Keratinocyte (primary cell): Measurements from ENCODE around the gene FIGN. TPM values are rescaled to one million over a fixed set of nuclear protein-coding genes. Genes with fewer than 3 reads are reported as not detected.

ENCODE experiments used
- DNase-seq: peaks from one replicate; pipeline ENCODE4 v3.0.0-alpha.2; 2011; ENCODE audit warnings: low read depth, missing footprints, low spot score
- FAIRE-seq: peaks from 2 replicates; lab custom pipeline; 2011; peaks lifted over from hg19 to GRCh38; lab: Jason Lieb, UNC
- H2AFZ ChIP-seq: 2 replicates; pipeline ENCODE4 v1.6.0; 2012; ENCODE audit warnings: low read length, control low read depth, inconsistent platforms; ENCODE audit not compliant: control insufficient read depth
- H3K27ac ChIP-seq: 2 replicates; pipeline ENCODE4 v1.5.1; 2011; ENCODE audit warnings: low read length; ENCODE audit not compliant: control insufficient read depth, insufficient read depth
- H3K27me3 ChIP-seq: 3 replicates; pipeline ENCODE4 v1.6.0; 2011; ENCODE audit warnings: low read length; ENCODE audit not compliant: control insufficient read depth, insufficient read depth; ENCODE audit errors: extremely low read depth
- H3K36me3 ChIP-seq, 2 experiments: 2 replicates in 1 of 2; 3 replicates in 1 of 2; pipeline ENCODE4 v1.5.1; 2011; ENCODE audit warnings: low read length in 2 of 2, mild to moderate bottlenecking in 1 of 2; ENCODE audit not compliant: control insufficient read depth in 2 of 2, insufficient read depth in 2 of 2; ENCODE audit errors: extremely low read depth in 1 of 2
- H3K4me1 ChIP-seq: 3 replicates; pipeline ENCODE4 v1.5.1; 2011; ENCODE audit warnings: low read length; ENCODE audit not compliant: control insufficient read depth, insufficient read depth; ENCODE audit errors: extremely low read depth
- H3K4me2 ChIP-seq: 3 replicates; pipeline ENCODE4 v1.6.0; 2011; ENCODE audit warnings: low read depth, low read length; ENCODE audit not compliant: control insufficient read depth, insufficient read depth; ENCODE audit errors: extremely low read depth
- H3K4me3 ChIP-seq, 3 experiments: fragments of 200-600 bp in 1 of 3; sonication (generic) in 1 of 3; 2 replicates in 2 of 3; 3 replicates in 1 of 3; pipeline ENCODE4 v1.5.1; 2011 to 2016; ENCODE audit warnings: low read length in 3 of 3, mild to moderate bottlenecking in 3 of 3, control low read depth in 2 of 3, inconsistent platforms in 1 of 3, low read depth in 1 of 3, mixed read lengths in 1 of 3, mixed run types in 1 of 3, moderate library complexity in 1 of 3; ENCODE audit not compliant: control insufficient read depth in 2 of 3, insufficient read depth in 2 of 3; ENCODE audit errors: extremely low read depth in 1 of 3
- H3K79me2 ChIP-seq: 2 replicates; pipeline ENCODE4 v1.6.0; 2012; ENCODE audit warnings: low read length; ENCODE audit not compliant: control insufficient read depth, insufficient read depth
- H3K9ac ChIP-seq: 3 replicates; pipeline ENCODE4 v1.6.0; 2011; ENCODE audit warnings: low read length; ENCODE audit not compliant: control insufficient read depth, insufficient read depth; ENCODE audit errors: extremely low read depth
- H3K9me1 ChIP-seq: 3 replicates; pipeline ENCODE4 v1.6.0; 2011; ENCODE audit warnings: low read length; ENCODE audit not compliant: control insufficient read depth, insufficient read depth; ENCODE audit errors: extremely low read depth
- H3K9me3 ChIP-seq: 2 replicates; pipeline ENCODE4 v1.5.1; 2012; ENCODE audit warnings: low read depth, low read length; ENCODE audit not compliant: control insufficient read depth
- H4K20me1 ChIP-seq: 3 replicates; pipeline ENCODE4 v1.6.0; 2011; ENCODE audit warnings: low read length; ENCODE audit not compliant: control insufficient read depth, insufficient read depth; ENCODE audit errors: extremely low read depth
- EZH2 ChIP-seq: IDR thresholded peaks from one replicate; pipeline ENCODE4 v1.6.1; 2012; ENCODE audit warnings: inconsistent platforms, mild to moderate bottlenecking, low read length, moderate library complexity
- dilution Hi-C: fragments of 300-500 bp; cut with MboI; formaldehyde crosslinking; loops from one replicate; pipeline ENCODE4 v1.7.0; 2020; ENCODE audit warnings: low sequenced_read_pairs; ENCODE audit not compliant: extremely low pct_ligation_motif_present
- polyA plus RNA-seq, 5 experiments: library from polyadenylated mRNA; depleted of rRNA in 3 of 5; stranded (reverse) in 3 of 5; stranded (forward) in 1 of 5; unstranded in 1 of 5; fragments of >200 nt; gene quantifications; 1 replicate in 1 of 5; 2 replicates in 3 of 5; 3 replicates in 1 of 5; pipeline versions ENCODE4 v1.2.1 to v1.2.3, GENCODE V29; 2011 to 2012; ENCODE audit warnings: missing spikeins in 2 of 5, low read depth in 1 of 5, low replicate concordance in 1 of 5
- TF ChIP-seq, protein P1 (sequence below), 3 experiments: IDR thresholded peaks in 1 of 3; conservative IDR thresholded peaks in 1 of 3; optimal IDR thresholded peaks in 1 of 3; 2 replicates in 2 of 3; 3 replicates in 1 of 3; pipeline versions ENCODE3 to v1.5.1; 2011; ENCODE audit warnings: low read length in 3 of 3, mild to moderate bottlenecking in 3 of 3, moderate library complexity in 2 of 3, control low read depth in 1 of 3, inconsistent platforms in 1 of 3; ENCODE audit not compliant: insufficient read depth in 2 of 3; ENCODE audit errors: extremely low read depth in 1 of 3

The FIGN gene
- polyA plus RNA-seq, 1 donor (not counting 4 experiments of a cell fraction or from before 2014, with no cell fraction given) = 2.9 TPM

- Histone ChIP-seq H3K4me2 (no peak overlapping the region), H3K27ac (no peak overlapping the region), H3K9me3 (no peaks in the 10 kb centered on the region), H3K36me3 (no peaks in the 10 kb centered on the region), H3K27me3 (no peaks in the 10 kb centered on the region), H3K9ac (no peak overlapping the region), H3K79me2 (no peaks in the 10 kb centered on the region), H3K4me1 (no peaks in the 10 kb centered on the region), H4K20me1 (no peaks in the 10 kb centered on the region), H3K9me1 (no peaks in the 10 kb centered on the region), H2AFZ (no peak overlapping the region), H3K4me3 (no peak overlapping the region)
- dilution Hi-C loops = no loop called here
- TF ChIP-seq, protein P1, sequence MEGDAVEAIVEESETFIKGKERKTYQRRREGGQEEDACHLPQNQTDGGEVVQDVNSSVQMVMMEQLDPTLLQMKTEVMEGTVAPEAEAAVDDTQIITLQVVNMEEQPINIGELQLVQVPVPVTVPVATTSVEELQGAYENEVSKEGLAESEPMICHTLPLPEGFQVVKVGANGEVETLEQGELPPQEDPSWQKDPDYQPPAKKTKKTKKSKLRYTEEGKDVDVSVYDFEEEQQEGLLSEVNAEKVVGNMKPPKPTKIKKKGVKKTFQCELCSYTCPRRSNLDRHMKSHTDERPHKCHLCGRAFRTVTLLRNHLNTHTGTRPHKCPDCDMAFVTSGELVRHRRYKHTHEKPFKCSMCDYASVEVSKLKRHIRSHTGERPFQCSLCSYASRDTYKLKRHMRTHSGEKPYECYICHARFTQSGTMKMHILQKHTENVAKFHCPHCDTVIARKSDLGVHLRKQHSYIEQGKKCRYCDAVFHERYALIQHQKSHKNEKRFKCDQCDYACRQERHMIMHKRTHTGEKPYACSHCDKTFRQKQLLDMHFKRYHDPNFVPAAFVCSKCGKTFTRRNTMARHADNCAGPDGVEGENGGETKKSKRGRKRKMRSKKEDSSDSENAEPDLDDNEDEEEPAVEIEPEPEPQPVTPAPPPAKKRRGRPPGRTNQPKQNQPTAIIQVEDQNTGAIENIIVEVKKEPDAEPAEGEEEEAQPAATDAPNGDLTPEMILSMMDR (optimal IDR thresholded peaks at IDR 0.05 in 1 of 3, IDR thresholded peaks at IDR 0.05 in 1 of 3, conservative IDR thresholded peaks at IDR 0.05 in 1 of 3; ENCODE audit: extremely low read depth in 1 of 3, insufficient read depth in 2 of 3, low read length in 3 of 3) = no peak
- TF ChIP-seq EZH2 = no peak
- FAIRE-seq (no peak), DNase-seq (no peak)
Observed at GRCh38 chr2:163701399-163702195, 34.2 kb downstream of the FIGN start.

- H3K9me3 ChIP-seq = no peaks in the 10 kb centered on the region
- TF ChIP-seq, protein P1 (optimal IDR thresholded peaks at IDR 0.05 in 1 of 3, IDR thresholded peaks at IDR 0.05 in 1 of 3, conservative IDR thresholded peaks at IDR 0.05 in 1 of 3; ENCODE audit: extremely low read depth in 1 of 3, insufficient read depth in 2 of 3, low read length in 3 of 3) = no peak
- no peak for TF ChIP-seq EZH2
- no peaks in the 10 kb centered on the region for H3K36me3 ChIP-seq
- H3K9ac ChIP-seq = no peak overlapping the region
- no peak overlapping the region for H2AFZ ChIP-seq
- H4K20me1 ChIP-seq = no peaks in the 10 kb centered on the region
- no peaks in the 10 kb centered on the region for H3K79me2 ChIP-seq
- FAIRE-seq (no peak), DNase-seq (no peak)
- H3K4me3 ChIP-seq = no peak overlapping the region
- no peak overlapping the region for H3K4me2 ChIP-seq
- H3K27ac ChIP-seq = no peak overlapping the region
- H3K4me1 ChIP-seq = no peaks in the 10 kb centered on the region
- H3K9me1 ChIP-seq = no peaks in the 10 kb centered on the region
- dilution Hi-C loops = no loop called here
- no peaks in the 10 kb centered on the region for H3K27me3 ChIP-seq
Observed at GRCh38 chr2:163698857-163699256, 37.0 kb downstream of the FIGN start.
